Upper lobe of right lung (tissue), 1 donor: Measurements from ENCODE around the gene TOP1. TPM values are rescaled to one million over a fixed set of nuclear protein-coding genes. Genes with fewer than 3 reads are reported as not detected.

Experiments
- ATAC-seq: fragments of 200-7000 bp; cut with Tn5 transposase; one replicate; pipeline ENCODE4 v1.9.1; 2020; ENCODE audit warnings: mild to moderate bottlenecking, moderate library complexity
- DNase-seq: peaks from one replicate; pipeline ENCODE4 v3.0.0-alpha.2; 2020
- H3K27ac ChIP-seq: fragments of 200-600 bp; one replicate; pipeline ENCODE4 v1.8.0; 2022
- H3K27me3 ChIP-seq: fragments of 200-600 bp; one replicate; pipeline ENCODE4 v1.8.0; 2022; ENCODE audit warnings: mild to moderate bottlenecking
- H3K36me3 ChIP-seq: fragments of 200-600 bp; one replicate; pipeline ENCODE4 v1.8.0; 2022
- H3K4me1 ChIP-seq: fragments of 200-600 bp; one replicate; pipeline ENCODE4 v1.8.0; 2022
- H3K4me3 ChIP-seq: fragments of 200-600 bp; one replicate; pipeline ENCODE4 v1.8.0; 2022; ENCODE audit warnings: mild to moderate bottlenecking
- H3K9me3 ChIP-seq: fragments of 200-600 bp; one replicate; pipeline ENCODE4 v1.8.0; 2022
- CTCF ChIP-seq: fragments of 200-600 bp; IDR thresholded peaks from one replicate; pipeline ENCODE4 v1.8.0; 2022; ENCODE audit warnings: antibody characterized with exemption
- intact Hi-C: fragments of 100-400 bp; cut with DNase I; formaldehyde crosslinking; loops from one replicate; pipeline ENCODE4 v1.11.0; 2022
- total RNA-seq: library from RNA; stranded (reverse); fragmentation: NEBNext Ultra II Directional; extraction: Animal tissue kit (Norgen Biotek cat#: 25700); gene quantifications from one replicate; pipeline ENCODE4 v1.2.1, GENCODE V29; 2021
- donor health status: DM: no; HTN: yes; CAD: no; lungs with severe emphysema.

The TOP1 gene
- total RNA-seq, 1 donor from 2014 or later, result 67.6 TPM

DNA sequence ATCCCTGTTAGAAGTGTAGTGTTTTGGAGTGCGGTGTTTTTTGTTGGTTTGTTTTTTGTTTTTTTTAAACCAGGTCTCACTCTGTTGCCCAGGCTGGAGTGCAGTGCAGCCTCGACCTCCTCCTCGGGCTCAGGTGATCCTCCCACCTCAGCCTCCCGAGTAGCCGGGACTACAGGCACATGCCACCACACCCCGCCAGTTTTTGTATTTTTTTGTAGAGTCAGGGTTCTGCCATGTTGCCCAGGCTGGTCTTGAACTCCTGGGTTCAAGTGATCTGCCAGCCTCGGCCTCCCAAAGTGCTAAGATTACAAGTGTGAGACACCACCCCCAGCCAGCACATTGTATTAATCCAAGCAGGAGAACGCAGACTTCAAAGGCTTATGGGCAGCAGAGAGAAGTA, 1.3 kb upstream of the TOP1 start:
- no peak overlapping the region for H3K27ac ChIP-seq

GRCh38 chr20:41027872-41028358, 707 bp upstream of the TOP1 start:
- ATAC-seq (no peak), DNase-seq (no peak)
- Histone ChIP-seq H3K4me1 (peaks cover 24% of the 10 kb centered on the region), H3K4me3 (peak overlapping the region; percentile 94), H3K27ac (peak overlapping the region; percentile 61), H3K36me3 (no peaks in the 10 kb centered on the region), H3K9me3 (no peaks in the 10 kb centered on the region), H3K27me3 (no peaks in the 10 kb centered on the region)
- intact Hi-C loops, result no loop called here
- no peak for TF ChIP-seq CTCF

More for the DNA sequence above, 1.3 kb upstream of the TOP1 start:
- intact Hi-C loops, result no loop called here
- Histone ChIP-seq H3K9me3 (no peaks in the 10 kb centered on the region), H3K27me3 (no peaks in the 10 kb centered on the region), H3K4me1 (peaks cover 20% of the 10 kb centered on the region), H3K4me3 (no peak overlapping the region), H3K36me3 (no peaks in the 10 kb centered on the region)
- no peak for ATAC-seq
- no peak for DNase-seq
- TF ChIP-seq CTCF, result no peak

DNA sequence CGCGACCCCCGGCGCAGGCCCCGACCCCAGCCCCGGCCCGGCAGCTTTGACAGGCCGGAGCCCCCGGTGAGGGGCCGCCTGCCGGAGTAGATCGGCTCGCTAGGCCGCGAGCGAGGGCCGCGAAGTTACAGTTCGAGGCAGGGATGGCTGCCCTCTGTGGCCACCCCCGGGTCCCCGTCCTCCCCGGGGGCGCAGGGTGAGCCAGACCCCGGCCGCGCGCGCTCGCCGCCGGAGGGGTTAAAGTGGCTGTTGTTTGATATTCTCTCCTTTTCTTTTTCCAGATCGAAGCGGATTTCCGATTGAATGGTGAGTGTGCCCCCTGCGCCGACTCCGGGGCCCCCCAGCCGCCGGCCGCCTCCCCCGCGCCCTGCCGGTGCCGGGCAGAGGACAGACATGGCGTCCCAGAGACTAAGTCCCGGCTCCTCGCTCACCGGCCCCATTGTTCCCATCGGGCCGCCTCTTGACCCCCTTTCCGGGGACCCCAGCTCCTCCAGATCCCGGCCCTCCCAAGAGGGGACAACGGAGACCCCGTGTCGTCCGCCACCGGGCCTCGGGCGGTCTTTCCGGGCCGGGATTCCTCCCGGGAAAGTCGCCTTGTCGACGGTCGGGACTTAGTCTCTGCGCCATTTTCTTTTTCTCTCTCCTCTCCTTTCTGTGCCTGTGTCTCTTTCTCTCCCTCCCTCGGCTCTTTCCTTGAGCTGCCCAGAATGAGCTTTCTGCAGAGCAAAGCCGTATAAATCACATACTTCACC, 704 bp downstream of the TOP1 start:
- Histone ChIP-seq H3K4me3 (peak overlapping the region; percentile 94), H3K4me1 (peaks cover 38% of the 10 kb centered on the region), H3K27ac (peak overlapping the region; percentile 98), H3K27me3 (no peaks in the 10 kb centered on the region), H3K9me3 (no peaks in the 10 kb centered on the region), H3K36me3 (no peaks in the 10 kb centered on the region)
- DNase-seq (peak; percentile 76), ATAC-seq (peak; percentile 25)
- intact Hi-C loops, result no loop called here
- TF ChIP-seq CTCF, result no peak

DNA sequence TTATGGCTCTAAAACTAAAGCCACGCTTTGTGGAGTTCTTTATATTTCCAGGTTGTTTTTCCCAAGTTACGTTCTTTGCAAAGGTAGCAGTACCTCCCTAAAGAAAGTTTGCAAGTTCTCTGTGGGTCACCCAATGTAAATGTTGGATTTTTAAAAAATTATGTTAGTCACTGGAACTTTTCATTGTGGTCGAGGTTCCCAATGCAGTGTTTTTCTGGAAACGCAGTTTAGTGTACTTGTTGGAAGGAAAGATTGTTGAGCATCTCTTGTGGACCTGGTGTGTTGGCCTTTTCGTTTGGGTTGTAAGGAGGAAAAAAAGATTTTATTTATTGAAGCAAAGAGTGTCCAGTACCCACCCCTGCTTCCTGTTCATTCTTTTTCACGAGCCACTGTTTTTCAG, 1.4 kb downstream of the TOP1 start:
- no peaks in the 10 kb centered on the region for H3K27me3 ChIP-seq
- H3K27ac ChIP-seq, result peak overlapping the region; percentile 98
- H3K4me1 ChIP-seq, result peaks cover 41% of the 10 kb centered on the region
- no peaks in the 10 kb centered on the region for H3K36me3 ChIP-seq
- DNase-seq (no peak), ATAC-seq (no peak)
- H3K4me3 ChIP-seq, result peak overlapping the region; percentile 94
- no peaks in the 10 kb centered on the region for H3K9me3 ChIP-seq
- no peak for TF ChIP-seq CTCF
- intact Hi-C loops, result no loop called here

DNA sequence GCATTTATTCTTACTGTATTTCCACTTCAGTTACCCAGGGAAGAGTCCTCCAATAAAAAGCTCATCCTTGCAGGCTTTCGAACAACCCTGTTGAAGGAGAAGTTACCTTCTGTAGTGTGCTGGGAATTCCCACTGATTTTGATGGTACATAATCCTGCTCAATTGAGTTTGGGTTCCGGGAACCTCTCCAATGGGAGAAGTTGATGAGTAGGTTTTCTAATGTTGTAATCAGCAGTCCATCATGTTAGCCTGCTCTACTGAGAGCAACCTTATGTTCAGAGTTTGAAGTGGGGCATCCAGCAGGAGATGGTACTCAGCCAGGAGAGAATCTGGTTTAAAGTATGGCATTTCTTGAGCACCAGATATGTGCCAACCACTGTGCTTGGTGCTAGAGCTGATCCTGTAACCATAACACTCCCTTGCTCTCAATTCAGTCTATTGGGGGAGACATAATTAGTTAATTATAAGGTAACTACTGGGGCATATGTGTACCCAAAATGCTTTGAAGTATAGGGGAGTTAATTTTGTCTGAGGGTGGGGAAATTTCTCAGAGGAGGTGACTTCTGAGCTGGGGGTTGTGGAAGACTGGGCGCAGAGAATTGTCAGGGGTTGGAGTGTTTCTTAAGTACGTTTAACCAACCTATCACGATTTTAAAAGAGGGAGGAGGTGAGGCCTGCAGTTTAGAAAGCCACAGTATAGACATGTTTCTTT, 2.1 kb downstream of the TOP1 start:
- no peak for DNase-seq
- peak overlapping the region; percentile 98 for H3K27ac ChIP-seq
- ATAC-seq, result peak; percentile 0
- no peaks in the 10 kb centered on the region for H3K9me3 ChIP-seq
- intact Hi-C loops, result no loop called here
- no peaks in the 10 kb centered on the region for H3K36me3 ChIP-seq
- H3K4me3 ChIP-seq, result peak overlapping the region; percentile 94
- TF ChIP-seq CTCF, result no peak
- peaks cover 41% of the 10 kb centered on the region for H3K4me1 ChIP-seq
- H3K27me3 ChIP-seq, result no peaks in the 10 kb centered on the region
